Vagina (tissue), 2 donors: ENCODE data around the gene FGFBP3. TPM values are rescaled to one million over a fixed set of nuclear protein-coding genes. Genes with fewer than 3 reads are reported as not detected.

Experiments used
- DNase-seq, 2 donors: peaks; one replicate each; pipeline ENCODE4 v3.0.0-alpha.2; 2017; ENCODE audit errors: extremely low spot score in 2 of 2
- H3K27ac ChIP-seq: fragments of 200-600 bp; sonication (generic); one replicate; pipeline ENCODE4 v1.5.1; 2019
- H3K27me3 ChIP-seq: fragments of 200-600 bp; sonication (generic); one replicate; pipeline ENCODE4 v1.5.1; 2019
- H3K36me3 ChIP-seq, 2 donors: fragments of 200-600 bp; sonication (generic); one replicate each; pipeline ENCODE4 v1.5.1; 2017 to 2019
- H3K4me1 ChIP-seq: fragments of 200-600 bp; sonication (generic); one replicate; pipeline ENCODE4 v1.5.1; 2019
- H3K4me3 ChIP-seq, 2 donors: fragments of 200-600 bp; sonication (generic); 1 replicate in 1 of 2; 2 replicates in 1 of 2; pipeline ENCODE4 v1.5.1; 2016 to 2019
- H3K9me3 ChIP-seq: fragments of 200-600 bp; sonication (generic); one replicate; pipeline ENCODE4 v1.5.1; 2019
- POLR2A ChIP-seq, 2 donors: fragments of 450-650 bp; IDR thresholded peaks; one replicate each; pipeline ENCODE4 v1.6.1; 2017; ENCODE audit warnings: antibody characterized with exemption in 2 of 2, mild to moderate bottlenecking in 2 of 2, moderate library complexity in 2 of 2
- POLR2AphosphoS5 ChIP-seq, 2 donors: sonication (generic); formaldehyde crosslinking; IDR thresholded peaks; one replicate each; pipeline ENCODE4 v1.9.0; 2017; ENCODE audit warnings: antibody characterized with exemption in 2 of 2, mild to moderate bottlenecking in 2 of 2, low read depth in 1 of 2; ENCODE audit not compliant: insufficient read depth in 1 of 2
- intact Hi-C: fragments of 100-400 bp; cut with DNase I; formaldehyde crosslinking; loops from one replicate; pipeline ENCODE4 v1.15.1; 2023
- total RNA-seq: library from RNA; depleted of rRNA; stranded (reverse); fragments of >200 nt; gene quantifications from one replicate; pipeline ENCODE4 v1.2.3, GENCODE V29; 2016
- TF ChIP-seq, protein P1 (sequence below), 3 experiments: fragments of 450-650 bp in 2 of 3; fragments of 200-600 bp in 1 of 3; sonication (generic) in 1 of 3; IDR thresholded peaks; one replicate each; pipeline ENCODE4 v1.5.1; 2017 to 2019; ENCODE audit warnings: antibody characterized with exemption in 3 of 3, mild to moderate bottlenecking in 2 of 3, moderate library complexity in 2 of 3

FGFBP3 gene
- total RNA-seq, 1 donor from 2014 or later: 0.74 TPM

- no peak overlapping the region for H3K27ac ChIP-seq
- H3K4me3 ChIP-seq: no peak overlapping the region
- H3K36me3 ChIP-seq: peaks cover 0 to 21% of the 10 kb centered on the region in 2 donors
- no peaks in the 10 kb centered on the region for H3K4me1 ChIP-seq
- no peak for TF ChIP-seq POLR2A (IDR thresholded peaks at IDR 0.05)
- TF ChIP-seq POLR2AphosphoS5 (IDR thresholded peaks at IDR 0.05; ENCODE audit: insufficient read depth in 1 of 2, low read depth in 1 of 2): no peak
- TF ChIP-seq, protein P1, sequence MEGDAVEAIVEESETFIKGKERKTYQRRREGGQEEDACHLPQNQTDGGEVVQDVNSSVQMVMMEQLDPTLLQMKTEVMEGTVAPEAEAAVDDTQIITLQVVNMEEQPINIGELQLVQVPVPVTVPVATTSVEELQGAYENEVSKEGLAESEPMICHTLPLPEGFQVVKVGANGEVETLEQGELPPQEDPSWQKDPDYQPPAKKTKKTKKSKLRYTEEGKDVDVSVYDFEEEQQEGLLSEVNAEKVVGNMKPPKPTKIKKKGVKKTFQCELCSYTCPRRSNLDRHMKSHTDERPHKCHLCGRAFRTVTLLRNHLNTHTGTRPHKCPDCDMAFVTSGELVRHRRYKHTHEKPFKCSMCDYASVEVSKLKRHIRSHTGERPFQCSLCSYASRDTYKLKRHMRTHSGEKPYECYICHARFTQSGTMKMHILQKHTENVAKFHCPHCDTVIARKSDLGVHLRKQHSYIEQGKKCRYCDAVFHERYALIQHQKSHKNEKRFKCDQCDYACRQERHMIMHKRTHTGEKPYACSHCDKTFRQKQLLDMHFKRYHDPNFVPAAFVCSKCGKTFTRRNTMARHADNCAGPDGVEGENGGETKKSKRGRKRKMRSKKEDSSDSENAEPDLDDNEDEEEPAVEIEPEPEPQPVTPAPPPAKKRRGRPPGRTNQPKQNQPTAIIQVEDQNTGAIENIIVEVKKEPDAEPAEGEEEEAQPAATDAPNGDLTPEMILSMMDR (IDR thresholded peaks at IDR 0.05): no peak
- no peaks in the 10 kb centered on the region for H3K9me3 ChIP-seq
- no peak for DNase-seq
- intact Hi-C loops: no loop called here
- no peaks in the 10 kb centered on the region for H3K27me3 ChIP-seq
These were observed 35.8 kb upstream of the FGFBP3 start for GRCh38 chr10:91944880-91945630.

DNA sequence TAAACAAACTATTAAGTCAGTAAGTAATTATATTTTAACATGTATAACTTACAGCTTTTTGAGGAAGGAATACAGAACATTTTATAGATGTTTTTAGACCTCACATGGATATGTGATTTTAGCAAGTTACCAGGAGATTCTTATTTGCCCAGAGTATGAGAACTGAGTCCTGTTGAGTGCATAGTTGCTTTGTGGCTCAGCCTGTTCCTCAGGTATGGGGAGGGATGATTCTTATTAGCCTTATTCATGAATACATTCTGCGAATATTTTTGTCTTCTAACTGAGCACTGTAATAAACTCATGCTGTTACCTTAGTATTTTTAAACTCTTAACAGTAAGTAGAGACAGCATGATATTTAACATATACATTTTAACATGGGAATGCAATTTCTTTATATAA lies 32.1 kb upstream of the FGFBP3 start:
- intact Hi-C loops: no loop called here
- TF ChIP-seq POLR2A (IDR thresholded peaks at IDR 0.05) (no peak), POLR2AphosphoS5 (IDR thresholded peaks at IDR 0.05; ENCODE audit: insufficient read depth in 1 of 2, low read depth in 1 of 2) (no peak)
- TF ChIP-seq, protein P1 (IDR thresholded peaks at IDR 0.05): no peak
- Histone ChIP-seq H3K4me3 (no peak overlapping the region), H3K9me3 (no peaks in the 10 kb centered on the region), H3K36me3 (peaks cover 0 to 21% of the 10 kb centered on the region in 2 donors), H3K27me3 (no peaks in the 10 kb centered on the region), H3K4me1 (no peaks in the 10 kb centered on the region), H3K27ac (no peak overlapping the region)
- no peak for DNase-seq

DNA sequence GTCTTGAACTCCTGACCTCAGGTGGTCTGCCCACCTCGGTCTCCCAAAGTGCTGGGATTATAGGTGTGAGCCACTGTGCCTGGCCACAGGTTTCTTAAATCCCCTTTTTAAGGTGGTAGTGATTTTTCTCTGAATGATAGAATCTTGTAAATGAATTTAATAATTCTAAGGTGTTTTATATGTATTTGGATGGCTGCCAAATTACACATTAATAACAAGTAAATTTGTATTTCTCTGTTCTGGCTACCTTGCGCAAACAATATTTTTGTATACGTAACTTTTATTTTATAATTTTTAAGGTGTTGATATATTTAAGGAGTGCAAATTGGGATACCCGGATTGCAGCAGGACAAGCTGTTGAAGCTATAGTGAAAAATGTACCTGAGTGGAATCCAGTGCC lies 30.4 kb upstream of the FGFBP3 start:
- H3K36me3 ChIP-seq: peaks cover 0 to 17% of the 10 kb centered on the region in 2 donors
- H3K27me3 ChIP-seq: no peaks in the 10 kb centered on the region
- intact Hi-C loops: no loop called here
- no peaks in the 10 kb centered on the region for H3K9me3 ChIP-seq
- TF ChIP-seq POLR2A (IDR thresholded peaks at IDR 0.05) (no peak), POLR2AphosphoS5 (IDR thresholded peaks at IDR 0.05; ENCODE audit: insufficient read depth in 1 of 2, low read depth in 1 of 2) (no peak)
- TF ChIP-seq, protein P1 (IDR thresholded peaks at IDR 0.05): no peak
- no peak overlapping the region for H3K27ac ChIP-seq
- H3K4me1 ChIP-seq: no peaks in the 10 kb centered on the region
- no peak for DNase-seq
- H3K4me3 ChIP-seq: no peak overlapping the region

GRCh38 chr10:91935886-91936285 lies 26.6 kb upstream of the FGFBP3 start:
- Histone ChIP-seq H3K4me1 (peaks cover 23% of the 10 kb centered on the region), H3K27me3 (no peaks in the 10 kb centered on the region), H3K27ac (no peak overlapping the region), H3K36me3 (peaks cover 0 to 7% of the 10 kb centered on the region in 2 donors), H3K4me3 (no peak overlapping the region), H3K9me3 (no peaks in the 10 kb centered on the region)
- TF ChIP-seq POLR2A (IDR thresholded peaks at IDR 0.05) (no peak), POLR2AphosphoS5 (IDR thresholded peaks at IDR 0.05; ENCODE audit: insufficient read depth in 1 of 2, low read depth in 1 of 2) (peak in 1 of 2 donors; percentile 72)
- TF ChIP-seq, protein P1 (IDR thresholded peaks at IDR 0.05): no peak
- intact Hi-C loops: no loop called here
- DNase-seq: no peak

- Histone ChIP-seq H3K9me3 (no peaks in the 10 kb centered on the region), H3K27me3 (no peaks in the 10 kb centered on the region), H3K4me3 (no peak overlapping the region), H3K27ac (no peak overlapping the region), H3K4me1 (peaks cover 32% of the 10 kb centered on the region), H3K36me3 (peaks cover 0 to 7% of the 10 kb centered on the region in 2 donors)
- intact Hi-C loops: no loop called here
- DNase-seq: no peak
- TF ChIP-seq POLR2A (IDR thresholded peaks at IDR 0.05): no peak
- no peak for TF ChIP-seq POLR2AphosphoS5 (IDR thresholded peaks at IDR 0.05; ENCODE audit: insufficient read depth in 1 of 2, low read depth in 1 of 2)
- TF ChIP-seq, protein P1 (IDR thresholded peaks at IDR 0.05): no peak
These were observed 23.5 kb upstream of the FGFBP3 start for GRCh38 chr10:91932737-91933136.
